Skeletal muscle tissue (tissue), 4 donors: ENCODE data around the gene KIAA1328. TPM values are rescaled to one million over a fixed set of nuclear protein-coding genes. Genes with fewer than 3 reads are reported as not detected.

ENCODE experiments used
- H3K27ac ChIP-seq: one replicate; pipeline ENCODE4 v1.7.0; 2013; ENCODE audit warnings: mild to moderate bottlenecking, low read depth, low read length, inconsistent platforms
- H3K27me3 ChIP-seq, 3 donors: one replicate each; pipeline ENCODE4 v1.7.0; 2013; ENCODE audit warnings: low read length in 3 of 3; ENCODE audit not compliant: control insufficient read depth in 3 of 3, insufficient read depth in 3 of 3
- H3K36me3 ChIP-seq, 3 donors: one replicate each; pipeline ENCODE4 v1.7.0; 2013; ENCODE audit warnings: low read length in 3 of 3; ENCODE audit not compliant: control insufficient read depth in 3 of 3, insufficient read depth in 3 of 3
- H3K4me1 ChIP-seq, 3 donors: one replicate each; pipeline ENCODE4 v1.7.0; 2013; ENCODE audit warnings: low read length in 3 of 3, mild to moderate bottlenecking in 3 of 3; ENCODE audit not compliant: control insufficient read depth in 3 of 3, insufficient read depth in 3 of 3
- H3K4me3 ChIP-seq, 3 donors: one replicate each; pipeline ENCODE4 v1.7.0; 2013; ENCODE audit warnings: low read length in 3 of 3
- H3K9ac ChIP-seq, 3 donors: one replicate each; pipeline ENCODE4 v1.7.0; 2013; ENCODE audit warnings: low read length in 3 of 3, mild to moderate bottlenecking in 3 of 3, moderate library complexity in 2 of 3, low read depth in 1 of 3
- H3K9me3 ChIP-seq, 3 donors: one replicate each; pipeline ENCODE4 v1.7.0; 2013; ENCODE audit warnings: low read length in 3 of 3; ENCODE audit not compliant: control insufficient read depth in 3 of 3
- total RNA-seq: library from RNA; depleted of rRNA; stranded (reverse); fragments of >200 nt; gene quantifications from one replicate; pipeline ENCODE4 v1.2.3, GENCODE V29; 2014
- donor health status: Osteomylitis.

KIAA1328 gene
- total RNA-seq, 1 donor from 2014 or later, result 16.2 TPM

- H3K27me3 ChIP-seq, result peaks cover 45 to 76% (median 53%) of the 10 kb centered on the region in 3 donors
- no peak overlapping the region for H3K4me3 ChIP-seq
- no peaks in the 10 kb centered on the region for H3K36me3 ChIP-seq
- no peak overlapping the region for H3K9ac ChIP-seq
- H3K4me1 ChIP-seq, result peaks cover 0 to under 1% (median 0%) of the 10 kb centered on the region in 3 donors
- H3K9me3 ChIP-seq, result no peaks in the 10 kb centered on the region
- no peak overlapping the region for H3K27ac ChIP-seq
Measured at GRCh38 chr18:37259711-37260110, 430.8 kb downstream of the KIAA1328 start.

- Histone ChIP-seq H3K4me3 (no peak overlapping the region), H3K9ac (no peak overlapping the region), H3K36me3 (no peaks in the 10 kb centered on the region), H3K27me3 (peaks cover 40 to 74% (median 46%) of the 10 kb centered on the region in 3 donors), H3K4me1 (no peaks in the 10 kb centered on the region), H3K27ac (no peak overlapping the region), H3K9me3 (no peaks in the 10 kb centered on the region)
Measured at GRCh38 chr18:37260367-37261093, 431.6 kb downstream of the KIAA1328 start.

- Histone ChIP-seq H3K4me1 (no peaks in the 10 kb centered on the region), H3K9ac (no peak overlapping the region), H3K27me3 (peaks cover 40 to 76% (median 46%) of the 10 kb centered on the region in 3 donors), H3K36me3 (no peaks in the 10 kb centered on the region), H3K9me3 (no peaks in the 10 kb centered on the region), H3K27ac (no peak overlapping the region), H3K4me3 (no peak overlapping the region)
Measured at GRCh38 chr18:37261246-37261840, 432.4 kb downstream of the KIAA1328 start.

- Histone ChIP-seq H3K4me1 (no peaks in the 10 kb centered on the region), H3K4me3 (no peak overlapping the region), H3K36me3 (no peaks in the 10 kb centered on the region), H3K27me3 (peaks cover 38 to 74% (median 53%) of the 10 kb centered on the region in 3 donors), H3K9me3 (no peaks in the 10 kb centered on the region), H3K27ac (no peak overlapping the region), H3K9ac (no peak overlapping the region)
Measured at GRCh38 chr18:37261988-37262387, 433.1 kb downstream of the KIAA1328 start.

- Histone ChIP-seq H3K27me3 (peaks cover 21 to 51% (median 42%) of the 10 kb centered on the region in 3 donors), H3K4me1 (no peaks in the 10 kb centered on the region), H3K9me3 (no peaks in the 10 kb centered on the region), H3K27ac (no peak overlapping the region), H3K36me3 (no peaks in the 10 kb centered on the region), H3K9ac (no peak overlapping the region), H3K4me3 (no peak overlapping the region)
Measured at GRCh38 chr18:37264956-37265355, 436.0 kb downstream of the KIAA1328 start.

GRCh38 chr18:37265382-37265781 lies 436.5 kb downstream of the KIAA1328 start:
- Histone ChIP-seq H3K4me3 (no peak overlapping the region), H3K27me3 (peaks cover 21 to 49% (median 40%) of the 10 kb centered on the region in 3 donors), H3K4me1 (no peaks in the 10 kb centered on the region), H3K36me3 (no peaks in the 10 kb centered on the region), H3K27ac (no peak overlapping the region), H3K9me3 (no peaks in the 10 kb centered on the region), H3K9ac (no peak overlapping the region)

- Histone ChIP-seq H3K36me3 (no peaks in the 10 kb centered on the region), H3K27ac (no peak overlapping the region), H3K4me3 (no peak overlapping the region), H3K27me3 (peaks cover 21 to 42% (median 31%) of the 10 kb centered on the region in 3 donors), H3K9ac (no peak overlapping the region), H3K4me1 (no peaks in the 10 kb centered on the region), H3K9me3 (peaks cover 0 to 2% (median 0%) of the 10 kb centered on the region in 3 donors)
Measured at GRCh38 chr18:37266290-37266689, 437.4 kb downstream of the KIAA1328 start.

GRCh38 chr18:37270038-37270665 lies 441.2 kb downstream of the KIAA1328 start:
- H3K9me3 ChIP-seq, result peaks cover 0 to 2% (median 0%) of the 10 kb centered on the region in 3 donors
- H3K36me3 ChIP-seq, result no peaks in the 10 kb centered on the region
- H3K4me3 ChIP-seq, result no peak overlapping the region
- no peak overlapping the region for H3K27ac ChIP-seq
- no peaks in the 10 kb centered on the region for H3K4me1 ChIP-seq
- peaks cover 21 to 40% (median 35%) of the 10 kb centered on the region in 3 donors for H3K27me3 ChIP-seq
- H3K9ac ChIP-seq, result no peak overlapping the region

- H3K4me3 ChIP-seq, result no peak overlapping the region
- H3K27ac ChIP-seq, result no peak overlapping the region
- peaks cover 0 to 2% (median 0%) of the 10 kb centered on the region in 3 donors for H3K9me3 ChIP-seq
- H3K27me3 ChIP-seq, result peaks cover 25 to 43% (median 36%) of the 10 kb centered on the region in 3 donors
- no peaks in the 10 kb centered on the region for H3K4me1 ChIP-seq
- no peak overlapping the region for H3K9ac ChIP-seq
- H3K36me3 ChIP-seq, result no peaks in the 10 kb centered on the region
Measured at GRCh38 chr18:37270666-37271052, 441.7 kb downstream of the KIAA1328 start.

GRCh38 chr18:37272226-37272625 lies 443.3 kb downstream of the KIAA1328 start:
- Histone ChIP-seq H3K36me3 (no peaks in the 10 kb centered on the region), H3K4me3 (no peak overlapping the region), H3K27me3 (peaks cover 39 to 45% (median 43%) of the 10 kb centered on the region in 3 donors), H3K27ac (no peak overlapping the region), H3K4me1 (no peaks in the 10 kb centered on the region), H3K9ac (no peak overlapping the region), H3K9me3 (peaks cover 0 to 2% (median 0%) of the 10 kb centered on the region in 3 donors)
